ENCODE measurements around the gene SDK1.
"Not testable (repeated sequence)": the region's sequence is repeated elsewhere in the genome, so short reads cannot be mapped to it uniquely, and the experiment has no call there.

The SDK1 gene

GRCh38 chr7:3916146-3916545, 615.1 kb downstream of the SDK1 start:
- DNase-seq (ENCODE audit: low read depth), result no peak

DNA sequence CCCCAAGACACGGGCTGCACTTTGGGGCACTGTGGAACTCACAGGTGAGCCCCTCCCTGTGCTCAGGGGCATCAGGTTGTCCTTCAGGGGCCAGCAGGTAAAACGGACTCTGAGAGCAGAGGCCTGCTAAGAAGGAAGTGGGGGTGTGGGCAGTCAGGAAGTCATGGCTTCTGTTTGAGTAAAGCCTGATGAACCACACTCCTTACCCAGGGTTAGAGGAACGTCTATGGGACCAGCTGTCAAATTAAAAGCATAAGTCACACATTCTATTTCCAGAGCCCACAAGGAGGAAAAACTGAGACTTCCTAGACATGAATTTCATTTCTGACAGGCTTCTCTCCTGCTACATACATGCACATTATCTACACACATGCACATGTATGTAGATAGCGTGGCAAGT, 616.4 kb downstream of the SDK1 start:
- DNase-seq (ENCODE audit: low read depth), result no peak

- DNase-seq (ENCODE audit: low read depth), result no peak
Measured at GRCh38 chr7:3918576-3918975, 617.5 kb downstream of the SDK1 start.

DNA sequence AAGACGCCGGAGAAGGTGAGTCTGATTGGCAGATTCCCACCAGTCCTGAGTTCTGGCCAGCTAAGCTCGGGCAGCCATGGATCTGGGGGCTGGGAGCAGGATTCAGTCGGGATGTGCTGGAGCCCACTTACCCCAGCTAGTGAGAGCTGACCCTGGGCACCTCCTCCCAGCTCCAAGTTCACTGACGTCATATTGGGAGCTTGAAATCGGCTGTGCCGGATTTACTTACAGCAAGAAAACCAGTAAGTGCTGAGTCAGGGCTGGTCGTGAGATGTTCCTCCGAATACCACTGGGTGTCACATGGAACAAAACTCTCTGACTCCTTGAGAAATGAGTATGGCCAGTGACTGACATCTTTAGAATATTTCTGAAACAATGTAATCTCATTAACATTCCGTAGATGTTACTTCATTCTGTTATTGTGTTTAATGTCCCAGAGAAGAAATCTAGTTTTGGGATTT, 621.2 kb downstream of the SDK1 start:
- no peak for DNase-seq (ENCODE audit: low read depth)

- no peak for DNase-seq (ENCODE audit: low read depth)
Measured at GRCh38 chr7:3923307-3923918, 622.4 kb downstream of the SDK1 start.

DNA sequence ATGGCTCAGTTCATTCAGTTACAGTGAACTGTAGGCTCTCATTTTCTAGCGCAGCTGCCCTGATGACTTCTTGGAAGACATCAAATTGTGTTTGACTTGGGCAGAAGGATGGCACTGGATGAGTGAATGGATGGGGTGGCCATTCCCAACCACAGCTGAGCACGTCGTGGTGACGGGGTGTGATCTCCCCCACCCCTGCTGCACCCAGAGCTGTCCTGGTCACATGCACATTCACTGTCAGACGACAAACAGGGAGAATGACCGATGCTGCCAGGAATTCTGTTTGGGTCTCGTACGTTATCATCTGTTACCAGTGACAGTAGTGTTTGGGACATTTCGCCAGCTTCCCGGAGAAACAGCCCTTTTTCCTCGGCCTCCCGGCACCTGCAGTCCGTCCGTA, 623.2 kb downstream of the SDK1 start:
- DNase-seq (ENCODE audit: low read depth), result no peak

- DNase-seq (ENCODE audit: low read depth), result no peak
Measured at GRCh38 chr7:3927446-3928110, 626.5 kb downstream of the SDK1 start.

DNA sequence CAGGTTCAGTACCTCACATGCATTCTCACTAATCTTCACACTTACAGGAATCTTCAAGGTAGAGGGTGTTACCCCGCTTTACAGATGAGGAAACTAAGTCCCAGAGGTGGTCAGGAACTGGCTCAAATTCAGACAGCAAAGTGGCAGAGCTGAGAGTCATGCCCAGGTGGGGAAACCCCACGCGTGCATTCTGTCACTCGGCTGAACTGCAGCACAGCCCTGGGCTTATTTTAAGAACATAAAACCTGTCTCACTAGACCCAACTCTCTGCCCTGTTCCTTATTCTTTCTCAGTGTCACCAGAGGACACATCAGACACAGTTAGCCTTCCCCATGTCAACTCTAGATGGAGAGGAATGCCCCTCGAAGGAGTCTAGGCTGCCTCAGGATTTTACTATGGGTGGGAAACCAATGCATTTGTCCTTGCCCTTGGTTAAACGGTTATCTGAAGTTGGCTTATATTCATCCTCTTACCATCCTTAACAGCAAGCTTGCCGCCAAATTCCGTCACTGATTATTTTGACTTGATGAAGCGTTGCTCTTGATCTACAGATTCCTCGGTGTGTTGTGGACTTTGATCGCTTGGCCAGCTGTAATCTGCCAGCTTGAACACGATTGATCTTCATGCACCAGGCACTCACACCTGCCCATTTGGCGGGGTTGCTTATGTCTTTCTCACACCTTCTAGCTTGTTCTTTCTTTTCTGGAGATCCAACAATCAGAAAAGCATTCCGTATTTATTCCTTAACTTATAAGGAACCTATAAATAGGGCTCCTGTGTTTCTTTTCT, 627.9 kb downstream of the SDK1 start:
- no peak for DNase-seq (ENCODE audit: low read depth)

GRCh38 chr7:3931843-3932242, 630.8 kb downstream of the SDK1 start:
- no peak for DNase-seq (ENCODE audit: low read depth)

DNA sequence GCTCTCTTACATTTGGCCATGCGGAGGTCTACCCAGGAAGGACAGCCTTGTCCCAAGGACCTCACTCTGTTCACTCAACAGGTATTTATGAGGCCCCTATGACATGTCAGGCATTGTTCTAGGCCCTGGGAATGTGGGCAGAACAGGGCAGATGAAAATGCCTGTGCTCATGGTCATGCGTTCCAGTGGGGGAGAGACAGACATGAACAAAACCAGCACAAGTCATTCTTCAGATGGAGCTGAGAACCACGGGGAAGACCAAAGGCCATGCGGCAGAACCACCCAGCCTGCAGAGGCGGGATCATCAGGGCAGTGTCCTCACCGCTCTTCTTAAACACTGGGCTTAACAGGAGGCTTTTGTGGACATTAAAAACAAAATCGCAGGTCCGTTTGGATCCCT, 636.1 kb downstream of the SDK1 start:
- DNase-seq (ENCODE audit: low read depth), result no peak

DNA sequence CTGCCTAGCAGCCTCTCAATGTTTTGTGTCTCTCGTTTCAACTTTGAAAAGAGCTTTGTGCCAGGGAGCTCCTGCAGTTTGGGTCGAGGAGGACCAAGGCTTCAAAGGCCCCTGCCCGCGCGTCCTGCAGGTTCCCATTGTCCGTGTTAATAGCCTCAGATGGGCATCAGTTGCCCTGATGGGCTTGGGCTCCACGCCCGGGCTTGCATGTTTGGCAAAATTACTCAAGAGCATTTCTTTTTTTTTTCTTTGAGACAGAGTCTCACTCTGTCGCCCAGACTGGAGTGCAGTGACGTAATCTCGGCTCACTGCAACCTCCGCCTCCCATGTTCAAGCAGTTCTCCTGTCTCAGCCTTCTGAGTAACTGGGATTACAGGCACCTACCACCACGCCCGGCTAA, 636.6 kb downstream of the SDK1 start:
- DNase-seq (ENCODE audit: low read depth), result no peak

DNA sequence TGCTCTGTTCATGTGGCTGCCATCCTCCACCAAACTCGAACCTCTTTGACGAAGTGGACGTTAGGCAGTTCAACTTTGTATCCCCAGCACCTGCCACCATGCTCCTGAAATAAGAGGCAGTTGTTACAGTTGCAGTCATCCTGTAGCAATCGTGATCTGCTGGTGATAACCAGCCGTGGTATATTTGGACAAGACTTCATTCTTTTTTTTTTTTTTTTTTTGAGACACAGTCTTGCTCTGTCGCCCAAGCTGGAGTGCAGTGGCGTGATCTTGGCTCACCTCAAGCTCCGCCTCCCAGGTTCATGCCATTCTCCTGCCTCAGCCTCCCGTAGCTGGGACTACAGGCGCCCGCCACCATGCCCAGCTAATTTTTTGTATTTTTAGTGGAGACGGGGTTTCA, 640.7 kb downstream of the SDK1 start:
- DNase-seq (ENCODE audit: low read depth), result not testable (repeated sequence)

DNA sequence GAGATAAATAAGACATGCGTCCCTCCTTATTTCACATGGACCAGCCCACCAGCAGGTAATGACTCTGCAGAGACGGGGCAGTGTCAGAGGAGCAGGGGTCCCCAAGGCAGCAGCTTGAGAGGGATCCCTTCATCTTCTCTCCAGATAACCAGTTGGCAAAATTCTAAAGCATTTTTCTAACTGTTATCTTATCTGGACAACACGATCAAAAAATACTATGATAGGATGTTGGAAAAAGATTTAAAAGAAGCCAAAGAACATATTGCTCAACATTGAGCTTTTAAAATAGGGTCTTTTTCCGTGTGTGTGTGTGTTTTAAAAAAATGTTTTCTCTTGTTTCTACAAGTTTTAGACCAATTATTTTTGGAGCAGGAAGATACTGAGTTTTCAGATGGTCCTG, 641.2 kb downstream of the SDK1 start:
- no peak for DNase-seq (ENCODE audit: low read depth)

GRCh38 chr7:3942816-3943745, 642.0 kb downstream of the SDK1 start:
- DNase-seq (ENCODE audit: low read depth), result no peak

DNA sequence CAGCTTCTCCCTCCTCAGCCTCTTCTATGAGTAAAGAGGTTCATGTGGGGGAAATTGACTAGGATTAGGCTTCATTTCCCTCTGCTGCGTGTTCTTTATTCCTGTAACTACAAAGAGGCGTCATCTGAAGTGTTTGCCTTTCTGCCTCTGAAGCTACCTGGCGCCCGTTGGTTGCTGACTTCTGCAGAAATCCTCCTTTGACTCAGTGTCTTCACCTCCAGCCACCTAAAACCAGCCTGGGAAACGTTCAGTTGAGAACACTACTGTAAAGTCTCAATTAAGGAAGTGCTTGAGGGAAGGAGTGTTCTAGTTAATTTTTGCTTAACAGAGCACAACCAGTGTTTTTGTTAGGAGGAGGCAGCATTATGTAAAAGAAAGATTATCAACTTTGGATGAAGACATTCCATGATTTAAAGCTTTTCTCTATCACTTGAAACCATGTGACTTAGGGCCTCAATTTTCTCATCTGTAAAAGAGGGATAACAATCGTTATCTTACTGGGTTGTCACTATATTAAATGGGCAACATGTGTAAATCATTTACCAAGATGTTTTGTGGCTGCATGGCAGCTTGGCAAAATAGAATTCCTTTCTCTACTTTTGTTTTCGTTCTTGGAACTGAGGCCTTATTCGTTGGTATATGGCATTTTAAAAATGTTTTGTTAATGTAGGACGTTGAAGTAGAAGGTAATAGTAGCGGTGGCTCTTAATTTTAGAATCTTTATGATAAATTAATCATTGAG, 642.9 kb downstream of the SDK1 start:
- no peak for DNase-seq (ENCODE audit: low read depth)

DNA sequence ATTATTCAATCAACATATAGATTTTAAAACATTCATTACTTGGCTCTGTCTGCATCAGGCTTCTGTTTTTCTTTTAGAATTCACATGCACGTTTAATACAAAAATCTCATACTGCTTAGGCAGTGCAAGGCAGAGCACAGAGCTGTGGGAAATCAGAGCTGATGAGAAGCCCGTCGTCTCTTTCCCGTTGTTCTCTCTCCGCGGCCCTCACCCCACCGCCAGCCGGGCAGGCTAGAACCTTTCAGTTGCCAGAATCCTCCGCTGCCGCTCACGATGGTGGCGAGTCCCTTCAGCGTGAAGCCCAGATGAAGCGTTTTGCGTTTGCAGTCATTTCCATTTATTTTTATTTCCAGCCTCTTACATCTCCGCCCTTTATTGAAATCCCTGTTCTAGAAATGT, 648.2 kb downstream of the SDK1 start:
- no peak for DNase-seq (ENCODE audit: low read depth)

DNA sequence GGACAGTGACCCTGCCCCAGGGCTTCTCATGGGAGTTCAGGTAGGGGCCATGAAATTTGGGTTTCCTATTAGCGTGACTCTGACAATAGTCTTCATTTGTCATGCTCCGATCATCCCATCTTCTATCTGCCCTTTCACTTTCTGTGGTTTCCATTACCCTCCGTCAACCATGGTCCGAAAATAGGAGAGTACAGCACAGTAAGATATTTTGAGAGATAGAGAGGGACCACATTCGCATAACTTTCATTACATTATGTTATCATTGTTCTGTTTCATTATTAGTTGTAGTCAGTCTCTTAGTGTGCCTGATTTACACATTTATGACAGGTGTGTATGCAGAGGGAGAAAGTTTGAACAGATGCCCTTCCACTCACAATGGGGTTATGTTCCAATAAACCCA, 649.2 kb downstream of the SDK1 start:
- no peak for DNase-seq (ENCODE audit: low read depth)

DNA sequence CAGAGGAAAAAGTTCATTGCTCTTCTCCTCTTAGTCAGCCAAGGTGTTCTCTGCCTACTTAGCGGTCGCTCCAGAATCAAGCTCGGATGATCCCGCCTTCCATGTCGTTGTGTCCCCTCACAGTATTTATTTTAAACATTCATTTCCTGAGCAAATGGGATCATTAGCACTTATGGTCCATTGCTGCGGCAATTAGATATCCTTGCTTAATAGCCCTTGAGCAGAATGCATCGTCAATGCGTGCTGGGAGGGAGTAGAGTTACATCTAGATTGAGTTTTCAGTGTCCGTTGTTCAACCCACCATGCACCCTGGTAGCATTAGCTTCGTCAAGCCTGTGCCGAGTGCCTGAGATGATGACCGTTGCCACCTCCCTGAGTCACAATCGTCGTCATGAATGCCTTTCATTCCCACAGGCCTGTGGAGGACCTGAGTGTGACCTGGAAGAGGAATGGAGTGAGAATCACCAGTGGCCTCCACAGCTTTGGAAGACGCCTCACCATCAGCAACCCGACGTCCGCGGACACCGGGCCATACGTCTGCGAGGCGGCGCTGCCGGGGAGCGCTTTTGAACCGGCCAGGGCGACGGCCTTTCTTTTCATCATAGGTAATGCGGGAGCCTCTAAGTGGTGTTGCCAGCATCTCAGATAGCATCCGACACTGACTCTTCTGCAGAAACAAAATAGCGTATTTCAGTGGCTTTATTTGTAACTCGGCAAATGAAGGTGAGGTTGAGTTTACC, 650.4 kb downstream of the SDK1 start:
- no peak for DNase-seq (ENCODE audit: low read depth)

DNA sequence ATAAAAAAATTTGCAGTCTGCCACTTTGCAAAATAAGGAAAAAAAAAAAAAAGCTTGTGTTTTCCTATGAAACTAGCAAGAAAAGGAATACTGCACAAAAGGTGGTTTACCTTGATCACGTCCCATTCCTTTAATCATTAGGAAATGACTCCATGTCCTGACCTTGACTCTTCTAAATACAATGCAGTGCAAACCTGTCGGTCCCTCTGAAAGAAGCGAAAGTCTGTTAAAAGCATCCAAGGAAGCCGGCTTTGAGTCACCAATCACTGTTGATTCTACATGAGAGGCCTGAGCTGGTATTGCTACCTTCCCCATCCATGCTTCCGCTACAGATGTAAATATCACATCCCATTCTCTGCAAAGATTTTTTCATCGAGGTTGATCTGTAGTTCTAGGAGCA, 652.1 kb downstream of the SDK1 start:
- no peak for DNase-seq (ENCODE audit: low read depth)

- no peak for DNase-seq (ENCODE audit: low read depth)
Measured at GRCh38 chr7:3953946-3954345, 652.9 kb downstream of the SDK1 start.

DNA sequence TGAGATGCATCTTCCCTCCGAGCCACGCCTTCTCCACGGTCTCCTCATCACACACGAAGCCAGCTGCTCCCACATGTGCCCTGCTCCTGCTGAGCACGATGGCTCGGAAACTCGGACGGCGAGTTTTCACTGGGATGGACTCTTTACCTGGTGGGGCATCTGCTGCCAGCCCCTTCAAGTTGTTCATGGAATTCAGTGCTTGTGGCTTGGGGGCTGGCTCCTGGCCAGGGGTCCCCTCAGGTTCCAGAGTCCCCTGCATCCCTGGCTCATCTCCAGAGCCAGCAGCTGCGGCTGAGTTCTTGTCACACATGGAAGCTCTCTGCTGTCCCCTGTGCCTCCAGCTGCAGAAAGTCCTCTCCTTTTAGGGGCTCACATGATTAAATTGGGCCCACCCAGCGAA, 654.0 kb downstream of the SDK1 start:
- no peak for DNase-seq (ENCODE audit: low read depth)

All from activated T-cell treated with anti-CD3 and anti-CD28 coated beads for 48 hours (primary cell).